Esophagus (tissue), 2 donors: ENCODE measurements around the gene FKRP. TPM values are rescaled to one million over a fixed set of nuclear protein-coding genes. Genes with fewer than 3 reads are reported as not detected.
A peak's percentile ranks its signal among the peaks of the same experiment; 100 is the strongest.

ENCODE experiments used
- H3K27ac ChIP-seq, 2 donors: one replicate each; pipeline ENCODE4 v1.5.1; 2013; ENCODE audit warnings: low read depth in 2 of 2, mild to moderate bottlenecking in 2 of 2, inconsistent platforms in 1 of 2, low read length in 1 of 2, moderate library complexity in 1 of 2
- H3K27me3 ChIP-seq, 2 donors: one replicate each; pipeline ENCODE4 v1.6.1; 2013; ENCODE audit warnings: low read length in 2 of 2, control low read depth in 1 of 2, mild to moderate bottlenecking in 1 of 2; ENCODE audit not compliant: insufficient read depth in 2 of 2, control insufficient read depth in 1 of 2
- H3K36me3 ChIP-seq, 2 donors: one replicate each; pipeline ENCODE4 v1.6.1; 2013; ENCODE audit warnings: low read length in 1 of 2; ENCODE audit not compliant: control insufficient read depth in 2 of 2, insufficient read depth in 2 of 2
- H3K4me1 ChIP-seq, 2 donors: one replicate each; pipeline ENCODE4 v1.6.1; 2013; ENCODE audit warnings: low read length in 1 of 2; ENCODE audit not compliant: control insufficient read depth in 2 of 2, insufficient read depth in 2 of 2
- H3K4me3 ChIP-seq, 2 donors: one replicate each; pipeline ENCODE4 v1.5.1; 2013; ENCODE audit warnings: low read length in 2 of 2, mild to moderate bottlenecking in 2 of 2, low read depth in 1 of 2, moderate library complexity in 1 of 2
- H3K9me3 ChIP-seq, 2 donors: one replicate each; pipeline ENCODE4 v1.6.1; 2013; ENCODE audit warnings: mild to moderate bottlenecking in 2 of 2, low read depth in 1 of 2, low read length in 1 of 2, moderate library complexity in 1 of 2; ENCODE audit not compliant: control insufficient read depth in 2 of 2, insufficient read depth in 1 of 2
- WGBS, 2 donors: extraction: QIAGEN DNeasy Blood & Tissue Kit; methylation state at CpG; one replicate each; pipeline ENCODE4 v1.1.7; 2013; 5-methylcytosine and 5-hydroxymethylcytosine counted together
- polyA plus RNA-seq, 2 donors: library from polyadenylated mRNA; stranded (reverse); fragments of 200-250 nt; gene quantifications; one replicate each; pipeline ENCODE4 v1.2.3, GENCODE V29; 2013
- donor health status: healthy with polysubstance abuse.
- donor health status: Bipolar disorder and iron deficiency.

The FKRP gene
- polyA plus RNA-seq, 2 donors, result 7.1 to 10.1 TPM

DNA sequence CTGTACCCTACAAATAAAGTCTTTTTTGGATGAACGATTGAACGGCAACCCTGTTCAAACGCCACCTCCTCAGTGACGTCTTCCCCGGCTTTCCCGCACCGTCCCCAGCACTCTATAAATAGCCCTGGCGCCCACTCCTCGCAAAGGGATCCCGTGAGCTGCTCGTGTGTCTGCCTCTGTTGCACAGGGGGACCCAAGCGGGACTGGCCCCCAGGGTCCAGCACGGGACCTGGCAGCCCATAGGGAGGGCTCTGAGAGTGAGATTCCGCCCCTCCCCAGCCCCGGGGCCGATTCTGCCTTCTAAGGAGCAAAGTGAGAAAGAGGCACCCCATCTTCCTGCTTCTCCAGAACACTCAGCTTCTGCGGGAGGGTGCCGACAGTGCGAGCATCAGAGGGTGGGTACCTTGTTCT, 8.1 kb upstream of the FKRP start:
- H3K4me1 ChIP-seq, result peaks cover 6 to 16% of the 10 kb centered on the region in 2 donors
- no peaks in the 10 kb centered on the region for H3K27me3 ChIP-seq
- H3K9me3 ChIP-seq, result no peaks in the 10 kb centered on the region
- H3K36me3 ChIP-seq, result peaks cover 3 to 42% of the 10 kb centered on the region in 2 donors
- no peak overlapping the region for H3K4me3 ChIP-seq
- H3K27ac ChIP-seq, result peak overlapping the region in 1 of 2 donors; percentile 13
- 82% methylated on average over 19 of the region's 19 CpGs for WGBS, 2 donors

GRCh38 chr19:46739290-46739771, 6.5 kb upstream of the FKRP start:
- 69% methylated on average over 14 of the region's 14 CpGs for WGBS, 2 donors
- Histone ChIP-seq H3K4me3 (no peak overlapping the region), H3K9me3 (no peaks in the 10 kb centered on the region), H3K27ac (peak overlapping the region; percentile 14 to 61), H3K4me1 (peaks cover 6 to 10% of the 10 kb centered on the region in 2 donors), H3K36me3 (peaks cover 3 to 29% of the 10 kb centered on the region in 2 donors), H3K27me3 (no peaks in the 10 kb centered on the region)

DNA sequence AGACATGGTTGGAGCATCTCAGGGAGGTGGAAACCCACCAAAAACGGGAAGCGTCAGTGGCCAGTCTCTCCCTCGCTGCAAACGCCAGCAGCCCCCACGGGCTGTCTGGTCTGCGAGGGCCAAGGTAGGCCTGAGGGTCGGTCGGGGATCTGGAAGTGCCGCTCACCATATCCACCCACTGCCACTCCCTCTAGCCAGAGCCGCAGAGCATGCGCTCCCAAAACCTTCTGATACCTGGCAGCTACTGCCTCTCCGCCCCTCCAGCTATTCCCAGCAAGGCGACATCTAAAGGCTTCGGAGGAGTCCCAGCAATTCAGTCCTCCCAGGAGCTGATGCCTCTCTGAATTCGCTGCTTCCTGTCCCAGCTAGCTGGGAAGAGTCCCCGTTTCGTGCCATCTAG, 4.4 kb upstream of the FKRP start:
- peaks cover 3 to 29% of the 10 kb centered on the region in 2 donors for H3K36me3 ChIP-seq
- 70 to 77% methylated on average over 17 of the region's 17 CpGs for WGBS, 2 donors
- no peak overlapping the region for H3K4me3 ChIP-seq
- H3K9me3 ChIP-seq, result no peaks in the 10 kb centered on the region
- H3K4me1 ChIP-seq, result peaks cover 8 to 16% of the 10 kb centered on the region in 2 donors
- no peaks in the 10 kb centered on the region for H3K27me3 ChIP-seq
- peak overlapping the region in 1 of 2 donors; percentile 10 for H3K27ac ChIP-seq

DNA sequence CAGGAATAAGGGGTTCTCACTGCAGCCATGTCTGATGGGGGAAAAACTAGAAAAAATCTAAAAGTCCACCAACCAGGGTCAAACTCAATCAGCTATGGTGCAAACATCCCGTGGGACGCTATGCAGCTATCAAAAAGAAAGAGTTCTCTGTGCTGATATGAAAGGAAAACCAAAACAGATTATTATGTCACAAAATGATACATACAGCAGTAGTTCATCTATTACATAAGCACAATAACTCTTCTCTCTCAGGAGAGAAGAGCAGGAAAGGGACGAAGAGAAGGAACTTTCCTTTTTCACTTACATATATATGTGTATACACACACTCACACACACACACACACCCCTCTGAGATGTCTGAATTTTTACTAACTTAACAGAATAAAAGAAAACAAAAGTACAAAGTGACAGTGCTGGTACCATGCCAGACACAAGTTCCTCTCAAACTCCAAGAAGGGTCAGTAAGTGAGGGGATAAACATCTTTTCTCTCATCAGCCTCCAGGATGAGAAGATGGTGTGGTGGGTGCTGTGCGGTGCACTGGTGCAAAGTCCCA, 2.9 kb upstream of the FKRP start:
- WGBS, 2 donors, result 67 to 73% methylated on average over 4 of the region's 4 CpGs
- Histone ChIP-seq H3K36me3 (peaks cover 0 to 14% of the 10 kb centered on the region in 2 donors), H3K4me1 (peaks cover 8 to 16% of the 10 kb centered on the region in 2 donors)

GRCh38 chr19:46744005-46744691, 1.7 kb upstream of the FKRP start:
- WGBS, 2 donors, result 82 to 84% methylated on average over 12 of the region's 12 CpGs
- Histone ChIP-seq H3K27me3 (no peaks in the 10 kb centered on the region), H3K27ac (no peak overlapping the region), H3K4me3 (no peak overlapping the region), H3K36me3 (peaks cover 0 to 9% of the 10 kb centered on the region in 2 donors), H3K9me3 (no peaks in the 10 kb centered on the region), H3K4me1 (peaks cover 8 to 12% of the 10 kb centered on the region in 2 donors)

More for the DNA sequence above, 2.9 kb upstream of the FKRP start:
- Histone ChIP-seq H3K27ac (peak overlapping the region in 1 of 2 donors; percentile 28), H3K4me3 (no peak overlapping the region), H3K9me3 (no peaks in the 10 kb centered on the region), H3K27me3 (no peaks in the 10 kb centered on the region)

- Histone ChIP-seq H3K9me3 (no peaks in the 10 kb centered on the region), H3K4me1 (peaks cover 8 to 12% of the 10 kb centered on the region in 2 donors), H3K27me3 (no peaks in the 10 kb centered on the region), H3K36me3 (peaks cover 0 to 9% of the 10 kb centered on the region in 2 donors), H3K27ac (no peak overlapping the region), H3K4me3 (peak overlapping the region; percentile 87 to 95)
- WGBS, 2 donors, result 11 to 17% methylated on average over 8 of the region's 8 CpGs
Observed at GRCh38 chr19:46745030-46745429, 827 bp upstream of the FKRP start.

DNA sequence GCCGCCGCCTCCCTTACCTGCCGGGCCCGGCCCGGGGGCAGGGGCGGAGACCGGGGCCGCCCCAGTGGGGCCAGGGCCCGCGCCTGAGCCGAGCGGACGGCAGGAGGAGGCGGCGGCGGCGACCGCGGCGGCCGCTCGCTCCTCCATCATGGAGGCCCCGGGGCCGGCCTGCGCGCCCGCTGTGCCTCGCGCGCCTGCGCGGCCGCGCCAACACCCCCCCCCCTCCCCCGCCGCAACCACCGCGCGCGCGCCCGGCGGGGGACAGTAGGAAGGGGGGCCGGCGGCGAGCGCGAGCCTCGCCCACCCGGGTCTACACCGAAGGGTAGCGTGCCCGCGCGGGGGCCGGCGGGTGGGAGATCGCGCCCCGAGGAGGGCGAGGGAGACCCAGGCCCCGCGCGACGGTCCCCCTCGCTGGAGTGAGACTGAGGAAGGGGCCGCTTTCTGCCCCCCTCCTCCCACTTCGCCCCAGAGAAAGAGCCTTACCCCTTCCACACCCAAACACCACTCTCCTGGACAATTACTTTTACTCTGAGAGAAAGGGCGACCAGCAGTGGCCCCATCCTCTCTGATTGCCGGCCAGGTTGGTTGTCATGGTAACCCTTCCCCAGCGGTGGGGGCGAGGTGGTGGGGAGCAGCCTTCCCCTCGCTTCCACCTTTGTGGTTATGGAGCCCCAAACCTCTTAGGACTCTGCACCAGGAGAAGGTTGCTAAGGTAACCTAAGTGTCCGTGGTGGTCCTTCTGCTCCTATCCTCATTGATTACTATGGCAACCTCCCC, 612 bp downstream of the FKRP start, which contains the start of gene STRN4:
TSS of gene STRN4 (minus strand) at position 170 of the 777 bp plus-strand sequence. CDS start at position 150, 20 bp downstream.
- no peaks in the 10 kb centered on the region for H3K9me3 ChIP-seq
- peak within 1 kb of the TSS; percentile 87 to 95 for H3K4me3 ChIP-seq
- peaks cover 0 to under 1% of the 10 kb centered on the region in 2 donors for H3K36me3 ChIP-seq
- peaks cover 8 to 11% of the 10 kb centered on the region in 2 donors for H3K4me1 ChIP-seq
- peak within 1 kb of the TSS; percentile 85 to 89 for H3K27ac ChIP-seq
- whole genome bisulfite sequencing, 2 donors, result 1 to 2% methylated on average over 27 to 73 of the region's 74 CpGs
- no peaks in the 10 kb centered on the region for H3K27me3 ChIP-seq

GRCh38 chr19:46748325-46749109, 2.7 kb downstream of the FKRP start:
- Histone ChIP-seq H3K4me3 (no peak overlapping the region), H3K36me3 (no peaks in the 10 kb centered on the region), H3K4me1 (peaks cover 3 to 5% of the 10 kb centered on the region in 2 donors), H3K9me3 (no peaks in the 10 kb centered on the region), H3K27ac (no peak overlapping the region), H3K27me3 (no peaks in the 10 kb centered on the region)
- WGBS, 2 donors, result 83 to 86% methylated on average over 21 of the region's 21 CpGs
